GM21390 (cell line): ENCODE results near the gene SLC30A2.
"Not testable (repeated sequence)": the region's sequence is repeated elsewhere in the genome, so short reads cannot be mapped to it uniquely, and the experiment has no call there.

ENCODE experiments used
- ATAC-seq: cut with Tn5 transposase; IDR thresholded peaks from one replicate; pipeline ENCODE4 v1.9.1; 2021; ENCODE audit not compliant: unreplicated experiment

Gene SLC30A2

GRCh38 chr1:26045722-26046245 is at the start of gene SLC30A2:
SLC30A2 (minus strand) TSS chr1:26046118; CDS start chr1:26045896, 222 bp downstream.
- no peak for ATAC-seq

DNA sequence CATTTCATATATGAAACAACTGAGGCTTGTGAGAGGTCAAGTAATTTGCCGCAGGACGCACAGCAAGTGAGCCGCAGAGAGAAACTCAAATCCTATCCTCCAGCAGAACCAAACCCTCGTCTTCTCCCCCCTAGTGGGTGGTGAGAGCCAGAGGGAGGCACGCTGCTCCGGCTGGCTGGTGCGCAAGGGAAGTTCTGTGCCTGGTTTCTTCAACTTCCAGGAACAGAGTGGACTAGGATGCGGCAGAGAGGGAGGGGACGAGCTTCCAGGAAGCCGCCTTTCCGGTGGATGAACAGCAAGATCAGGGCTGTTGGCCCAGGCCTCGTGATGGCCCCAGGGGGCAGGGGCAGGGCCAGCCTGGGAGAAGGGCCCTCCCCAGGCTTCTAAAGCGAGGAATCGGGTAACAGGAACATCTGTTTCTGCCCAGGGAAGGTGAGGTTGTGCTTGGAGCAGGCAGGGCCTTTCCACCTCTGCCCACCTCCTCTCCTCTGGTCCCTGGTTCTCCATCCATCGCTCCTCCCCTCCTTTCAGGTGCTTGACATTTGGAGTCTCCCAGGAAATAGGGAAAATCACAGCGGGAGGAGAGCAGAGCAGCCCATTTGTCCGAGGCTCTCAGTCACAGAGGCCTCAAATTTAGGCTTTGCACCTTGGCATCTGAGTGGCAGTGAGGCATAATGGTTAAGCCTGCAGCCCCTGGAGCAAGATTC is 48.9 kb upstream of the SLC30A2 start:
- no peak for ATAC-seq

- no peak for ATAC-seq
Measured at GRCh38 chr1:26094076-26094669, 48.3 kb upstream of the SLC30A2 start.

DNA sequence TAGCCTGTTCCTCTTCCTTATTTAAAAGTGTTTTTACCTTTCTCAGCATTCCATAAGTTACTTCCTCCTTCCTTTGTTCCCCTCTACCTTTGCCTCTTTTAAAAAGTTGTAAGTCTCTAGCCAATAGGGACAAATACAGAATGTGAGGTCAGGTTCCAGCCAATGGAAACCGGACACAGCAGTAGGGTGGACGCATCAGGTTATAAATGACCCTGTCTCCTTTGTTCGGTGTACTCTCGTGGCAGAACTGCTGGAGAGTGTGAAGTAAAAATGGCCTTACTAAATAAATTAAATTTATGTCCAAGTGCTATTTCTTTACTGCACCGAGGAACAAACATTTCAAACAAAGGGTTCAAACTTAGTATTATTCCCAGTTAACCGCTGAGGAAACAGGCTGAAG is 47.7 kb upstream of the SLC30A2 start:
- not testable (repeated sequence) for ATAC-seq

DNA sequence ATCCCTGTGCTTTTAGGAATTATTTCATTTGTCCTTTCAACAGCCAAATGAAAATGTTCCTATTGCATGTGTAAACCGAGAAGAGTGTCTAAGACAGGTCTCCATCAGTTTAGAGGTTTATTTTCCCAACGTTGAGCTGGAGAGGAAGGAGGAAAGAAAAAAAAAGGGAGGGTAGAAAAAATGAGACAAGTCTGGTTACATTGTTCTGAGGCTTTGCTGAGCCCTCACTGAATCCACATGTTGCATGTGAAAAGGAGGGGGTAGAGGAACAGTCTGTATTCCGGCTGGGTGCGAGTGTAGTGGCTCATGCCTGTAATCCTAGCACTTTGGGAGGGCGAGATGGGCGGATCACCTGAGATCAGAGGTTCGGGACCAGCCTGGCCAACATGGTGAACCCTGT is 46.5 kb upstream of the SLC30A2 start:
- no peak for ATAC-seq

DNA sequence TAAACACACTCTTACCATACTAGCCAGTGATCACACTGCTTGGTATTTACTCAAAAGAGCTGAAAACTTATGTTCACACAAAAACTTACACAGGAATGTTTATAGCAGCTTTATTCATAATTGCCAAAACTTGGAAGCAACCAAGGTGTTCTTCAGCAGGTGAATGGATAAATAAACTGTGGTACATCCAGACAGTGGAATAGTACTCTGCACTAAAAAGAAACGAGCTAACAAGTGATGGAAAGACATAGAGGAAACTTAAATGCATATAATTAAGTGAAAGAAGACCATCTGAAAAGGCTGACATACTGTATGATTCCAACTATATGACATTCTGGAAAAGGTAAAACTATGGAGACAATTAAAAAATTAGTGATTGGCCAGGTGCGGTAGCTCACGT is 45.0 kb upstream of the SLC30A2 start:
- ATAC-seq, result no peak

GRCh38 chr1:26089125-26089524 is 43.2 kb upstream of the SLC30A2 start:
- no peak for ATAC-seq

DNA sequence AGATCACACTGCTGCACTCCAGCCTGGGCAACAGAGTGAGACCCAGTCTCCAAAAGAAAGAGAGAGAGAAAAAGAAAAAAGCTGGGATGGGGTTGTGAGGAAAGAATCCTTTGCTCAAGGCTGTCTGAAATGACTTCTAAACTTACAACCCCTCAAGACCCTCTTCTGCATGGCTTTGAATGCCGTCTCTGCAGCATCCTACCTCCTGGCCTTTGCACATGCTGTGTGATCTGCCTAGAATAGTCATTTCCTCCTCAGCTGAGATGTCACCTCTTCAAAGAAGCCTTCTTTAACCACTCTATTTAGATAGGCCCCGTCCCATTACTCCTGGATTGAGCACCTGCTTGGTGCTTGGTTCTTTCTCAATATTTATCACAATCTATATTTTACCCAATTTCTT is 38.9 kb upstream of the SLC30A2 start:
- no peak for ATAC-seq

DNA sequence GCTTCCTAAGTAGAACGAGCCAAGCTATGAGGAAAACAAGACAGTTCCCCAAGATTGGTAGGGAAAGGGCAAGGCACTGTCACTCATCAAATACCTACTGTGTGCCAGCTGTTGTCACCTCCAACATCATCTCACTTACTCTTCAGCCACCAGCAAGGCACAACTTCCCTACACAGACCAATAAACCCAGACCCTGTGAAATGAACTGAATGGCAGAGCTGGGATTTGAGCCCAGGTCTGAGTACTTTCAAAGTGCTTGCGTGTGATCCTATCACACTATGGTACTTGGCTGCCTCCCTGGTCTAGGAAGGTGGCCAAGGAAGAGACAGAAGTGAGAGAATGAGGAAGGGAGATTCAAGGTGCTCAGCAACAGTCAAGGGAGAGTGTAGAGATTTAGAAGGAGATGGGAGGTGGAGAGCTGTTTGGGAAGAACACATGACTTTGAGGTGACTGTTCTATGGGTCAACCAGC is 38.2 kb upstream of the SLC30A2 start:
- no peak for ATAC-seq

GRCh38 chr1:26083208-26083607 is 37.3 kb upstream of the SLC30A2 start:
- ATAC-seq, result no peak

DNA sequence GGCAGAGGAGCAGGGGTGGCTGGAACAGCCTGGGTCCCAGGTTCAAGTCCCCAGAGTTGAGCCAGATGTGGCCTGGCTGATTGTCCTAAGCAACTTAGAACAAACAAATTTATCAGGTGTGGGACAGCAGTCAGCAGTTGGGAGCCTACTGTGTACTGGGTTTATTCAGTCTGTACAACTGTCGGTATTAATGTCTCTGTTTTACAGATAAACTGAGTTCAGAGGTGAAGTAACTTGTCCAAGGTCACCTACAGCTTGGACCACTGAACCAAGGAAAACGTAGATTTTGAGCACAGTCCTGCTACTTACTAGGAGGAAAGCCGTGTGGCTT is 36.1 kb upstream of the SLC30A2 start:
- no peak for ATAC-seq

DNA sequence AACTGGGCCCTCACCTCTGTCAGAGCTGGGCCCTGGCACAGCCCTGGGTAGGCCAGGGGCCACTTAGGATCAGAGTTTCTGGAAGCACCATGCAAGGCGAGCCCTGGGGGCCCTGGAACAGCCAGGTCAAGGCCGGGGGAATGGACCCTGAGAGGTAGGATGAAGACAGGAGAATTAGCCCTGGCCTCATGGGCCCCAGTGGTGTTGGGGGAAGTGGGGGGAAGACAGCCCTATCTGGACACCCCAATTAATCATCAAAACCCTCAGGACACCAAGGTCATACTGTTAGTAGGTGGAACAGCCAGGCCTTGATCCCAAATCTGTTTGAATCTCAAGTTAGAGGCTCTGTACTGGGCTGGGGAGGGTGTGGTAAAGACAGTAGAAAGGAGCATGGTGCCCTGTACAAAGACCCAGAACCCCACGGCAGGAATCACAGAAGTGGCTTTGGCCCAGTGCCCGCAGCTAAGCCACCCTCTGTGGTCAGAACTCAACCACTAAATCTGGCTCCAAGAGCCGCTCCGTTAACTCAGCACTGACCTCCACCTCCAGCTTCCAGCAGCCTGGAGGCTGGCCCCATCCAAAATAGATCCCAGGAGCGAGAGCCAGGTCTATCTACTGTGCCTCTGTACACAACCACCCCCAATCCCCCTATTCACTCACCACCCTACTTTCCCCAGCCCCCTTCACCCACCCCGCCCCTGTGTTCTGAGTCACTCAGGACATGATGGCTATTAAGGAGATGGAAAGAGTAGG is 35.5 kb upstream of the SLC30A2 start:
- no peak for ATAC-seq

- no peak for ATAC-seq
Measured at GRCh38 chr1:26079960-26080814, 34.3 kb upstream of the SLC30A2 start.

- no peak for ATAC-seq
Measured at GRCh38 chr1:26079178-26079563, 33.3 kb upstream of the SLC30A2 start.

DNA sequence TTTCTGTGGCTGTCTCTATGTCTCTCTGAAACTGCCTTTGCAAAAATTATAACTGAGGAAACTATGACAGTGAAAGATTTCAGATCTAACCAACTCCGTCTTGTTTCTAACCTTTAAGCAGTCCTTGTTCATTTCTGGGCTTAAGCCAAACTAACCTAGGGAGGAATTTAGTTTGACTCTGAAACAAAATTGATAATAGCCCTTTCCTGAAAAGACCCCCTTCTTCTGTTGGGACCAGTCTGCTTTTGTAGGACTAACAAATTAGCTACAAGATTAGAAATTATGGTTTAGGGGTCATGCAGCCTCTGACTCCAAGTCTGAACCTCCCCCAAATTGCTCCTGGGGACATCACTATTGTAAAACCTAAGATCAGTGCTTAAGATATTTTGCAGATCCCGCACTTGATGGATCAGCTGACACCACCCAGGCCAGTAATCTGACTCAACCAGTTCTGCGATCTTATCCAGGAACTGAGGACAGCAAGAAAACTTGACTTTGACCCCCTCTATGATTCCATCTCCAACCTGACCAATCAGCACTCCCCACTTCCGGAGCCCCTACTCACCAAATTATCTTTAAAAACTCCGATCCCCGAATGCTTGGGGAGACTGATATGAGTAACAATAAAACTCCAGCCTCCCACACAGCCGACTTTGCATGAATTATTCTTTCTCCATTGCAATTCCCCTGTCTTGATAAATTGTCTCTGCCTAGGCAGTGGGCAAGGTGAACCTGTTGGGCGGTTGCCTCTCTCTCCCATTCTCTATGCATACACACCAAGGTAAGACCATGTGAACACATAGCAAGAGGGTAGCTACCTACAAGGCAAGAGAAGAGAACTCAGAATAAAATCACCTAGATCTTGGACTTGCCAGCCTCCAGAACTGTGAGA is 32.6 kb upstream of the SLC30A2 start:
- no peak for ATAC-seq

DNA sequence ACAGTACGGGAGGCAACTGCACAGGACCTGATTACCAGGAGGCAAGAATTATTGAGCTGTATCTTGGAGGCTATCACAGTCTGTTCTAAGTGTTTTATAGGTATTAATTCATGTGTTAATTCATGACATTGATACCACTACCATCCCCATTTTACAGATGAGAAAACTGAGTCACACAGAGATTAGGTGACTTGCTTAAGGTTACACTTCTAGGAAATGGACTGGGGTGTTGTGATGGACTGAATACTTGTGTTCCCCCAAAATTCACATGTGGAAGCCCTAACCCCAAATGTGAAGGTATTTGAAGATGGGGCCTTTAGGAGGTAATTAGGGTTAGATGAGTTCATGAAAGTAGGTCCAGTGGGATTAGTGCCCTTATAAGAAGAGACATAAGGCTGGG is 31.6 kb upstream of the SLC30A2 start:
- ATAC-seq, result no peak

DNA sequence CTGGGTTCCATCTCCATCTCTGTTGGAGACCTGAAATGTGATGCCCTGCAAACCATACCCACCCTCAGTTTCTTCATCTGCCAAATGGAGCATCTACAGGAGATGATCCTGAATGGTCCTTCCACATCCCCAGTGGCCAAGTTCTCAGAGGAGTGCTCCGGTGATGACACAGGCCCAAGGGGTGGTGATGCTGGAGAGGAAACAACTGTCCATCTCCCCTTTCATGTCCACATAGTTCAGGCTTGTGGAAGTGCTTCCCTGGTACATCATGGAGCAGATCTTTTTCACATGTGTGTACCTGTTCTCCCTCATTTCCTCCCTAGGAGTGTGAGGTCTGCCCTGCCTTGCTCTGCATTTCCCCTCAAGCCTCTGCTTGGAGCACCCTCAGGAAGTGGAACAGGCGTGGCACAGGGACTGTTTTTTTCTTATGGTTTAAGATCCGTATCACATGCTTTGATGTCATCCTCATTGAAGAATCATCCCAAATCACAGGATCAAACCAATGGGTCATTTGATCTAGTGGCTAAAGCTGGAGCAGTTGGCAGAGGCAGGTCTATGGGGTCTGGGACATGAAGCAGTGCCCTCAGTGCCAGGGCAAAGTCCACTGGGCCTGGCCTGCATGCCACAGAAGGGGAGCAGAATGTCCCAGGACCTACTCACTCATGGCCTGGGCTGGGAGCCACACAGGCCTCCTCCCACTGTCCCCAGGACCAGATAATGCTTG is 29.7 kb upstream of the SLC30A2 start:
- no peak for ATAC-seq

DNA sequence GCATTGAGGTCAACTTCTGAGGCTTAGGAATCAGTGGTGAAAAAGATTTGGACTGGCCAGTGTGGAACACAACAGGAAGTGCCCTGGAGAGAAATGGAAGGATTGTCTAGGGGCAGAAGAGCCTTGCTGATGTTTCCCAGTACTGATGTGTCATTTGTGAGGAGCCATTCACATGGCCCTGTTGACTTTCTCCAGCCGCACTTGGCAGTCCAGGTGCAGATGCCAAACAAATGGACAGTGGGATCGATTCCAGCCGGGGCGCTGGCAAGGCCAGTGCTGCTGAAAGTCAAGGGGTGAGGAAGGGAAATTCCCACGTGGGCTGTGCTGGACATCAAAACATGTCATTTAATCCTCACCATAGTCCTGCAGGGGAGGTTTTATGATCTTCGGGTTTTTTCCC is 26.4 kb upstream of the SLC30A2 start:
- no peak for ATAC-seq

GRCh38 chr1:26070963-26071342 is 25.0 kb upstream of the SLC30A2 start:
- no peak for ATAC-seq
